ENCODE results near the gene CD180. TPM values are rescaled to one million over a fixed set of nuclear protein-coding genes. Genes with fewer than 3 reads are reported as not detected.
A peak's percentile ranks its signal among the peaks of the same experiment; 100 is the strongest.

Gene CD180
- total and polyA plus RNA-seq, 2 experiments from 2014 or later: 0.07 TPM; not detected in 1

DNA sequence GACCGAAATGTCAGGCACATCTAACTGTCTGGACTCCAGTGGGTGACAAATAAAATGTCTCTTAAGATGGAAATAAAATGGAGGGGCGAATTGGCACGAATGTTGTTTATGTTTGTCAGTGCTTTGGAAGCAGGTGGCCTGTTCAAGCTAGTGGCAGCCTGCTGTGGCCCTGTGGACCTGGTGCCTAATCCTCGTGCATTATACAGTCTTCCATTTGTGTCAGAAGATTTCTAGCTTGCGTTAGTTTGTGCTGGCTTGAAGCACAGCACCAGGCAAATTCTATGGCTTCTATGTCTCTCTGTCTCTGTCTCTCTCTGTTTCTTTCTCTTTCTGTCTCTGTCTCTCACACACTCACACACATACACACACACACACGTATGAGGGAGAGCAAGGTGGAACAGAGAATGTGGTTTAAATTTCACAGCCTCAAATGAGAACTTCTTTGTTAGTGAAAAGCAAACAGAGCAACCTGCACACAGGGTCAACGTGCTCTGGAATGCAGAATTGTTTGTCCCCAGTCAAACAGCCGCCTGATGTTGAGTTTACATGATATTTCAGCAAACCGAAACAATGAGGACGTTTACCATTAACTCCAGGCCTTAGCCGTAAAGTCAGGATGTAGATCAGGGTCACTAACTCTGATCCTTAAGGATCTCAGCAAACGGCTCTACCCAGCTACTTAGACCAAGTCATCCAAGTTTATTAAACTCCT, 39.0 kb upstream of the CD180 start:
- no peaks in the 10 kb centered on the region for H3K27me3 ChIP-seq
- H3K79me2 ChIP-seq: no peaks in the 10 kb centered on the region
- H3K4me1 ChIP-seq (ENCODE audit: insufficient read depth): peaks cover 34% of the 10 kb centered on the region
- 55% methylated on average over 12 of the region's 12 CpGs for WGBS (ENCODE audit: low lambda C conversion rate, missing lambda C conversion rate)
- peak overlapping the region; percentile 58 for H2AFZ ChIP-seq
- H3K9me2 ChIP-seq (replicated peaks; ENCODE audit: insufficient read depth): no peaks in the 10 kb centered on the region
- H3K36me3 ChIP-seq (replicated peaks; ENCODE audit: insufficient read depth, low read depth): no peaks in the 10 kb centered on the region
- DNase-seq (ENCODE audit: low spot score): no peak
- no peaks in the 10 kb centered on the region for H4K20me1 ChIP-seq (ENCODE audit: insufficient read depth, poor library complexity, severe bottlenecking)
- peak overlapping the region; percentile 63 for H3K27ac ChIP-seq
- TF ChIP-seq, protein P1, sequence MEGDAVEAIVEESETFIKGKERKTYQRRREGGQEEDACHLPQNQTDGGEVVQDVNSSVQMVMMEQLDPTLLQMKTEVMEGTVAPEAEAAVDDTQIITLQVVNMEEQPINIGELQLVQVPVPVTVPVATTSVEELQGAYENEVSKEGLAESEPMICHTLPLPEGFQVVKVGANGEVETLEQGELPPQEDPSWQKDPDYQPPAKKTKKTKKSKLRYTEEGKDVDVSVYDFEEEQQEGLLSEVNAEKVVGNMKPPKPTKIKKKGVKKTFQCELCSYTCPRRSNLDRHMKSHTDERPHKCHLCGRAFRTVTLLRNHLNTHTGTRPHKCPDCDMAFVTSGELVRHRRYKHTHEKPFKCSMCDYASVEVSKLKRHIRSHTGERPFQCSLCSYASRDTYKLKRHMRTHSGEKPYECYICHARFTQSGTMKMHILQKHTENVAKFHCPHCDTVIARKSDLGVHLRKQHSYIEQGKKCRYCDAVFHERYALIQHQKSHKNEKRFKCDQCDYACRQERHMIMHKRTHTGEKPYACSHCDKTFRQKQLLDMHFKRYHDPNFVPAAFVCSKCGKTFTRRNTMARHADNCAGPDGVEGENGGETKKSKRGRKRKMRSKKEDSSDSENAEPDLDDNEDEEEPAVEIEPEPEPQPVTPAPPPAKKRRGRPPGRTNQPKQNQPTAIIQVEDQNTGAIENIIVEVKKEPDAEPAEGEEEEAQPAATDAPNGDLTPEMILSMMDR (IDR thresholded peaks at IDR 0.05; ENCODE audit: poor library complexity): no peak
- TF ChIP-seq EZH2phosphoT487 (IDR thresholded peaks at IDR 0.05; ENCODE audit: low read depth, severe bottlenecking, unreplicated experiment): no peak
- TF ChIP-seq EZH2 (IDR thresholded peaks at IDR 0.05; ENCODE audit: borderline replicate concordance): no peak
- H3K4me3 ChIP-seq: no peak overlapping the region
- H3K4me2 ChIP-seq: peak overlapping the region; percentile 46
- H3K9me3 ChIP-seq (ENCODE audit: low read depth): no peaks in the 10 kb centered on the region

DNA sequence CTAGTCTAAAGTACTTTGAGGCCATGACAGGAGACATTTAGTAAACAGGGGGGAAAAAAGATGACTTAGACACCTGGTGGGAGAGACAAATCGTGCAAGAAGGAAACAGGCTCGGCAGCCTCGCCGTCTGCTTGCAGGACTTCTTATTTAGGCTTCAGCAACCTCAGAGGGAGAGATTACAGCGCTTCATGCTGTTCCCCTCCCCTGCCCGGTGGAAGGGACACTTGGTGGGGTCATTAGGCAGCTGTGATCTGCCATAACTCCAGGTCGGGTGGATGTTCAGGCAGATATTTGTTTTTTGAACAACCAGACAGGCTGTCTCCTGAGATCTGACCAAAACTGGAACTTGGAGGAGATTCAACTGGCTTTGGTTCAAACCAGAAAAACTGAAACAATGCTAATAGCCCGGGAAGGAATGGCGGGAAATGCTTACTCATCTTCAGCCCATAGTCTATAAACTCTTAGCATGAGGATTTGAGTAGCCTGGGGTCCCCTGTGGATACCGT, 38.1 kb upstream of the CD180 start:
- no peaks in the 10 kb centered on the region for H3K9me3 ChIP-seq (ENCODE audit: low read depth)

DNA sequence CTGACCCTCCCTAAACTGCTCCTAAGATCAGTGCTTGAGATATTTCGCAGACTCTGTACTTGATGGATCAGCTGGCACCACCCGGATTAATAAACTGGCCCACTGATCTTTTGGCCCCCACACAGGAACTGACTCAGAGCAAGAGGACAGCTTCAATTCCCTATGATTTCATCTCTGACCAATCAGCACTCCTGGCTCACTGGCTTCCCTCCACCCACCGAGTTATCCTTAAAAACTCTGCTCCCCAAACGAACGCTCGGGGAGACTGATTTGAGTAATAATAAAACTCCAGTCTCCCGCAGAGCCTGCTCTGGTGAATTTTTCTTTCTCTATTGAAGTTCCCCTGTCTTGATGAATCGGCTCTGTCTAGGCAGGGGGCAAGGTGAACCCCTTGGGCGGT, 36.5 kb upstream of the CD180 start:
- H3K27me3 ChIP-seq: no peaks in the 10 kb centered on the region
- H4K20me1 ChIP-seq (ENCODE audit: insufficient read depth, poor library complexity, severe bottlenecking): no peaks in the 10 kb centered on the region
- no peaks in the 10 kb centered on the region for H3K9me2 ChIP-seq (replicated peaks; ENCODE audit: insufficient read depth)
- H3K4me3 ChIP-seq: no peak overlapping the region
- H3K4me2 ChIP-seq: no peak overlapping the region
- no peak for DNase-seq (ENCODE audit: low spot score)
- H3K36me3 ChIP-seq (replicated peaks; ENCODE audit: insufficient read depth, low read depth): no peaks in the 10 kb centered on the region
- no peaks in the 10 kb centered on the region for H3K79me2 ChIP-seq
- H3K4me1 ChIP-seq (ENCODE audit: insufficient read depth): peaks cover 24% of the 10 kb centered on the region
- H2AFZ ChIP-seq: no peak overlapping the region
- no peak overlapping the region for H3K27ac ChIP-seq
- TF ChIP-seq, protein P1 (IDR thresholded peaks at IDR 0.05; ENCODE audit: poor library complexity): no peak
- no peak for TF ChIP-seq EZH2 (IDR thresholded peaks at IDR 0.05; ENCODE audit: borderline replicate concordance)
- no peak for TF ChIP-seq EZH2phosphoT487 (IDR thresholded peaks at IDR 0.05; ENCODE audit: low read depth, severe bottlenecking, unreplicated experiment)
- WGBS (ENCODE audit: low lambda C conversion rate, missing lambda C conversion rate): 55% methylated on average over 9 of the region's 9 CpGs
- no peaks in the 10 kb centered on the region for H3K9me3 ChIP-seq (ENCODE audit: low read depth)

More for the DNA sequence above, 38.1 kb upstream of the CD180 start:
- Histone ChIP-seq H3K4me1 (ENCODE audit: insufficient read depth) (peaks cover 34% of the 10 kb centered on the region), H3K36me3 (replicated peaks; ENCODE audit: insufficient read depth, low read depth) (no peaks in the 10 kb centered on the region), H3K27me3 (no peaks in the 10 kb centered on the region), H4K20me1 (ENCODE audit: insufficient read depth, poor library complexity, severe bottlenecking) (no peaks in the 10 kb centered on the region), H2AFZ (no peak overlapping the region), H3K4me2 (peak overlapping the region; percentile 35), H3K27ac (peak overlapping the region; percentile 70), H3K4me3 (no peak overlapping the region), H3K9me2 (replicated peaks; ENCODE audit: insufficient read depth) (no peaks in the 10 kb centered on the region), H3K79me2 (no peaks in the 10 kb centered on the region)
- no peak for DNase-seq (ENCODE audit: low spot score)
- TF ChIP-seq, protein P1 (IDR thresholded peaks at IDR 0.05; ENCODE audit: poor library complexity): no peak
- TF ChIP-seq EZH2phosphoT487 (IDR thresholded peaks at IDR 0.05; ENCODE audit: low read depth, severe bottlenecking, unreplicated experiment) (no peak), EZH2 (IDR thresholded peaks at IDR 0.05; ENCODE audit: borderline replicate concordance) (no peak)
- 51% methylated on average over 10 of the region's 10 CpGs for WGBS (ENCODE audit: low lambda C conversion rate, missing lambda C conversion rate)
